GOT3 (cell line): ENCODE data around the gene SLC30A7.
A peak's percentile ranks its signal among the peaks of the same experiment; 100 is the strongest.

Source experiments
- DNase-seq: peaks from one replicate; lab custom pipeline; 2025; ENCODE audit warnings: mixed read lengths; lab: John Stamatoyannopoulos, UW

SLC30A7 gene

GRCh38 chr1:100979631-100980030 lies 83.7 kb downstream of the SLC30A7 start:
- DNase-seq: no peak

- DNase-seq: no peak
These were observed 86.9 kb downstream of the SLC30A7 start for GRCh38 chr1:100982793-100983192.

- no peak for DNase-seq
These were observed 92.2 kb downstream of the SLC30A7 start for GRCh38 chr1:100988121-100988520.

- DNase-seq: no peak
These were observed 93.6 kb downstream of the SLC30A7 start for GRCh38 chr1:100989306-100990077.

- DNase-seq: no peak
These were observed 99.5 kb downstream of the SLC30A7 start for GRCh38 chr1:100995198-100995988.

GRCh38 chr1:100998426-100998825 lies 102.5 kb downstream of the SLC30A7 start:
- DNase-seq: no peak

- no peak for DNase-seq
These were observed 104.4 kb downstream of the SLC30A7 start for GRCh38 chr1:101000131-101000873.

GRCh38 chr1:101002551-101002950 lies 106.7 kb downstream of the SLC30A7 start:
- no peak for DNase-seq

- no peak for DNase-seq
These were observed 107.2 kb downstream of the SLC30A7 start for GRCh38 chr1:101003012-101003650.

- DNase-seq: no peak
These were observed 108.2 kb downstream of the SLC30A7 start for GRCh38 chr1:101004061-101004460.

GRCh38 chr1:101004670-101005069 lies 108.8 kb downstream of the SLC30A7 start:
- no peak for DNase-seq

GRCh38 chr1:101005183-101005582 lies 109.3 kb downstream of the SLC30A7 start:
- no peak for DNase-seq

- DNase-seq: no peak
These were observed 110.0 kb downstream of the SLC30A7 start for GRCh38 chr1:101005871-101006270.

- DNase-seq: no peak
These were observed 110.7 kb downstream of the SLC30A7 start for GRCh38 chr1:101006553-101006952.

GRCh38 chr1:101008229-101008834 lies 112.4 kb downstream of the SLC30A7 start:
- no peak for DNase-seq

GRCh38 chr1:101013776-101014175 lies 117.9 kb downstream of the SLC30A7 start:
- no peak for DNase-seq

GRCh38 chr1:101017448-101017847 lies 121.6 kb downstream of the SLC30A7 start:
- DNase-seq: no peak

- no peak for DNase-seq
These were observed 126.4 kb downstream of the SLC30A7 start for GRCh38 chr1:101022294-101022693.

GRCh38 chr1:101025283-101025656 lies 129.4 kb downstream of the SLC30A7 start:
- no peak for DNase-seq

- peak; percentile 33 for DNase-seq
These were observed 130.0 kb downstream of the SLC30A7 start, which contains the start of gene DPH5 for GRCh38 chr1:101025657-101026429. Gene DPH5, minus strand, starts transcription at chr1:101025784. Its CDS starts 341 bp downstream, at chr1:101025443.

GRCh38 chr1:101026430-101026788 lies 130.5 kb downstream of the SLC30A7 start:
- DNase-seq: no peak
